GM21381 (cell line): ENCODE measurements around the gene ZNF655.
"Not testable (repeated sequence)": the region's sequence is repeated elsewhere in the genome, so short reads cannot be mapped to it uniquely, and the experiment has no call there.

Source experiments
- ATAC-seq: cut with Tn5 transposase; IDR thresholded peaks from one replicate; pipeline ENCODE4 v1.9.1; 2021; ENCODE audit warnings: mild to moderate bottlenecking, moderate library complexity; ENCODE audit not compliant: unreplicated experiment

ZNF655 gene

GRCh38 chr7:99559175-99559915 lies 903 bp downstream of the ZNF655 start:
- ATAC-seq, result no peak

- no peak for ATAC-seq
These were observed 2.6 kb downstream of the ZNF655 start for GRCh38 chr7:99560834-99561736.

GRCh38 chr7:99561737-99562051 lies 3.3 kb downstream of the ZNF655 start:
- ATAC-seq, result no peak

DNA sequence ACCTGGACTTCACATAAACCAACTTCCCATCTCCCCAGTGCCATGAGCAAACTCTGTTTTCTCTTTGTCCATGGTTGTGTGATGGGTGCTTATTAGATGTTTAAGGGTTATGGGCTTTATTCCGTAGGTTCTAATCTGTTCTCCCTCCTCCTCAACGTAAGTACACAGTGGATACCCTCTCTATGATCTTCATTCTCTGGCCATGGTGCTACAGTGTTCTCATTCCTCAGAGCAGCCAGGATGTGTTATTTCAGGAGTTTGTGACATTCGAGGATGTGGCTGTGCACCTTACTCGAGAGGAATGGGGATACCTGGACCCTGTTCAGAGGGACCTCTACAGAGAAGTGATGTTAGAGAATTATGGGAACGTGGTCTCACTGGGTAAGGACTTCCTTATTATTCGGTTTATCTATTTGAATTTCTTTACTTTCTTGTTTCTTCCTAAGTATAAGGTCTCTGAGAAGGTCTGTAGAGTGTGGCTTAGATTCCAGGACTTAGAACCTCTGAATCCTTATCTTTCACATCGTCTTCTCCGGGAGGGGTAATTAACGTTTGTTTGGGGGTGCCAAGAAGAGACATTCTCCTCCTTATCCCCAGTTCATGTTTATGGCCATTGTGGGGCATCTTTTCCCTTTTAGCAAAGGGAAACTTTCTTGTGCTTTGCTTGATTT lies 3.8 kb downstream of the ZNF655 start:
- ATAC-seq, result no peak

DNA sequence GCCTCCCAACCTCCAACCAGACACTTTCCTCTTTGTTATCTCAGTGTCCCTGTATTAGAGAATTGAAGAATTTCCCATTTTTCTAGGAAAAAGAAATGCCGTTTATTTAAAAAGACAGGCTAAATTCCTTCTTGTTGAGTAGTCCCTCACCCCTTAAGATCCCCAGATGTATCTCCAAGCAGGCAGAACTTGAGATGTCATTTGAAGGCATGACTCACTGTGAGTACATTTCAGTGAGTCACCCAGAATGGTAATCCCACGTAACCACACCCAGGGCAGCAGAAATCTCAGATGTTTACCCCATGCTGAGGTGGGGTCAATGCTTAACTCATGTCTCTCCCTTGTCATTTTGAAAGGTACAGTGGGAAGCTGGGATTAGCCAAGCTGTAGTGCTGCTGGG lies 4.4 kb downstream of the ZNF655 start:
- ATAC-seq, result no peak

- ATAC-seq, result no peak
These were observed 5.2 kb downstream of the ZNF655 start for GRCh38 chr7:99563650-99564049.

DNA sequence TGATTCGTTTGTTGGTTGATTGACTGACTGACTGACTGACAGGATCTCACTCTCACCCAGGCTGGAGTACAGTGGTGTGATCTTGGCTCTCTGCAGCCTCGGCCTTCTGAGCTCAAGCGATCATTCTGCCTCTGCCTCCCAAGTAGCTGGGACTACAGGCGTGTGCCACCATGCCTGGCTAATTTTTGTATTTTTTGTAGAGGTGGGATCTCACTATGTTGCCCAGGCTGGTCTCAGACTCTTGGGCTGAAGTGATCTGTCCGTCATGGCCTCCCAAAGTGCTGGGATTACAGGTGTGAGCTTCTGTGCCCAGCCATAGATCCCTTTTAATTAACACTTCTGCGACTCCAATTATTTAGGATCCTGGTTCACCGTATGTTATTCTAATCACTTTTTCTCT lies 10.3 kb downstream of the ZNF655 start:
- not testable (repeated sequence) for ATAC-seq

DNA sequence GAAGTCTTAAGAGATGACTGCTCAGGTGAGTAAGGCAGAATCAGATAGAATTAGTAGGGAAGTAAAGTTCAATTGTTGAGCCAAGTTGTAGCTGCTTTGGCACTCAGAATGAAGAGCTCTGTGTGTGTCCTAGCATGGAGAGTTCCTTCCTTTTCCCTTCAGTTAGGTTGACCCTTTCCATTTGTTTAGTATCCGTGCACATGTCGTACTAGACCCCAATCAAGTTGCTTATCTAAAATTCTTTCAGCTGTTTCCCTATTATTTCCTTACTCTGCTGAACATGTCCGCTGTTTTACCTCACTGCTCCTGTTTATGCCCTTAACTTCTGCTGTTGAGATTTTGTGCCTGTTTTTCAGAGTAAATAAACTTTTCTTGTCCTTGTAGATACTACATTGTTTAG lies 13.3 kb downstream of the ZNF655 start:
- no peak for ATAC-seq

- ATAC-seq, result no peak
These were observed 14.8 kb downstream of the ZNF655 start for GRCh38 chr7:99573257-99573656.

DNA sequence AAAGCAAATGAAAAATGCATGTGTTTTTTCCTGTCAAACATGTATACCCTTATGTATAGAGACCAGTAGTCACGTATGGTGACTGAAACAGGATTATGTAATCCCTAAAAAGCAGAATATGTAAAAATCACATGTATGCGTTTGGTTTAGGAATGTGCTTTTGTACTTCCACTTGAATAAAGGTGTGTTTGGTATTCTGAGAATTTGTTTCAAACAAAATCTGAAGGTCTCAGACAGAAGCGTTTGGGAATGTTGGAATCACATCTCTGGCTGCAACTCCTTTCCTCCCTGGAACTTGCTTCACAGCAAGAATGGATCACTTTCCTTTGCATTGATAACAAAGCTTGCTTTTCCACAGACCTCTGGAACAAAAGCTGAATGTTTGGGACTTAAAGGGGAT lies 17.8 kb downstream of the ZNF655 start:
- no peak for ATAC-seq

DNA sequence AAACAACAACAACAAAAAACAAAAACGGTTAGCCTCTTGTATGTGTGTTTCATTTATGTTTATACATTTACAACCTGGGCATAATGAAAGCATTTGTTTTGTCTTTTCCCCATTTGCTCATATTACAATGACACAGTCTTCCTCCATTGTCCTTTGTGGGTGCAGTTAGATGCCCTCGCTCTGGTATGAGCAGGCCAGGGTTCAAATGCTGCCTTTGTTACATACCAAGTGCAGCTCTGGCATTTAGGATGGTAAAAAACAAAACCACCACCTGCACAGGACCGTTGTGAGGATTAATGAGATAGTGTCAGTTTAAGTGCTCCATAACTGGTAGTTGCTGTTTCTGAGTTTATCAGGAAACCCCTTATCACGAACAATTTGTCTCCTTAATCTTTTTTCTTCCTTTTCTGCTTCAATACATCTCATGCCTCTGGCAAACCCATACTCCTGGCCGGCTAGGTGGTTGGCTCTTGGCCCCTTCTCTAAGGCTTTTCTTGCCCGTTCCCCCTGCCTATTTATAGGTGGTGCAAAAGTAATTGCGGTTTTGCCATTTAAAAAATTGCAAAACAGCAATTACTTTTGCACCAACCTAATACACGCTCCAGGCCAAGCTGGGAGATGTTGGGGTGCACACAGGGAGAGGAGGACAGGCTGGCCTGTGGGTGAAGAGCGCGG lies 21.0 kb downstream of the ZNF655 start:
- ATAC-seq, result no peak

DNA sequence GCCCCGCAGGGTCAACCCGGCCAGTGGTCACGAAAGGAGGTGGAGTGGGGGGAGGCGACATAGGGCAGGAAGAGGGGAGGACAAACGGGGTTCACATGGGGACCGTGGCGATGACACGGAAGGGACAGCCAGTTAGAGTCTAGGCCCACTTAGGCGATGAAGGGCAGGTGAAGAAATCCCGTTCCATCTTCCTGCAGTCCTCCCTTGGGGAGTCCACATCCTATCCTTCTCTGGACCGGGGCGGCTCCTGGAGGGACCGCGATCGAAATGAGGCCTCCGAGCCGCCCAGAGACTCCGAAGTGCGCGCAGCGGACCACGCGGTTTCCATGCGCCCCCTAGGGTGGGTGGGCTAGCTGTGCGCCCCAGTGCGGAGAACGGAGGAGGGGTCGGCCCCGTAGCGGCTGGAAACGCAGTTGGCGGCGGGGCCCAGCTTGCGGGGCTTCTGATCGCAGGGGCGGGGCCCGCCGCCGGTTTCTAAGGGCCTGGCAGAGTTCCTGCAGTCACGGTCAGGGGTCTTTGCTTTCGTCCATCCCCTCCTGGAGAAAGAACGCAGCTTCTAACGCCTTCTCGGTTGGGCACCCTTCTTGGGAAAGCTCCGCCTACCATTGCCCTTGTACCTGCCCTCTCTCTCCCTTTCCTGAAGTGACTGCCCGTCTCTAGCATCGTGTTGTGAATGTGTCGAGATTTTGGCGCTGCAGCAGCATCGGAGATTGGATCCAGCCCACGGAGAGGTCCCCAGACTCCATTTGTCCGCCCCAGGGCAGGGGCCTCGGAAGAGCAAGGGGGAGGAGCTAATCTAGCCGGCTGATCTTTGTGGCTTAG lies 21.7 kb downstream of the ZNF655 start:
- ATAC-seq, result no peak

GRCh38 chr7:99580778-99581332 lies 22.4 kb downstream of the ZNF655 start:
- not testable (repeated sequence) for ATAC-seq

- ATAC-seq, result no peak
These were observed 30.4 kb downstream of the ZNF655 start for GRCh38 chr7:99588868-99589267.

GRCh38 chr7:99594948-99595745 lies 36.7 kb downstream of the ZNF655 start:
- no peak for ATAC-seq

GRCh38 chr7:99596408-99596955 lies 38.0 kb downstream of the ZNF655 start:
- no peak for ATAC-seq

DNA sequence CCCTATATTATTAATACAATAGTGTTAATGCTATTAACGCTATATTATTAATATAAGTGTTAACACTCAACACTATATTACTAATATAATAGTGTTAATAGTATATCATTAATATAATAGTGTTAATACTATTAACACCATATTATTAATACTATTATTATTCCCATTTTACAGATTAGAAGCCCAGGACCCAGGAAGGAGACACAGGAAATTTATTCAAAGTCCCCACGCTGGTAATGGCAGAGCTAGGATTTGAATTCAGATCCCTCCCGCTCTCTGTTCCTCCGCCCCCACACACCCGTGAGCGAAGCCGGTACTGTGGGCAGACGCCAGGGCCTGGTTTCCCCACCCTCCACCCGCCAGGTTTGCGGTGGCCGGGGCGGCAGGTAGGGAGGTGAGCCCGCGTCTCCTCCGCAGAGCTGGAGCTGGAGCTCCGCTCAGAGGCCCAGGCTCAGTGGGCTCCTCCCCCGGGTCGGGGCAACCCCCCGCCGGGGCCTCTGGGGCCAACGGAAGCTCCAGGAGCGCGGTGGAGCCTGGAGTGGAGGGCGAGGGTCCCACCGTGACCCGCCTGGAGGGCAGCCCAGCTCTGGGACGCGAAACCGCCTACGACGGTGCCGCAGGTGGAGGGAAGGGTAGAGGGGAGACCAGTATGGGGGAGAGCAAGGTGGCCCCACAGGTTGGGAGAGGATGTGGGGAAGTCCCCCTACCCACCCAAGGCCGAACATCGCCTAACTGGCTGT lies 39.5 kb downstream of the ZNF655 start, which contains the start of gene TMEM225B:
TMEM225B (plus strand) TSS at position 506 of the 740 bp plus-strand sequence. CDS start 6,122 bp downstream, outside the sequence.
- no peak for ATAC-seq

DNA sequence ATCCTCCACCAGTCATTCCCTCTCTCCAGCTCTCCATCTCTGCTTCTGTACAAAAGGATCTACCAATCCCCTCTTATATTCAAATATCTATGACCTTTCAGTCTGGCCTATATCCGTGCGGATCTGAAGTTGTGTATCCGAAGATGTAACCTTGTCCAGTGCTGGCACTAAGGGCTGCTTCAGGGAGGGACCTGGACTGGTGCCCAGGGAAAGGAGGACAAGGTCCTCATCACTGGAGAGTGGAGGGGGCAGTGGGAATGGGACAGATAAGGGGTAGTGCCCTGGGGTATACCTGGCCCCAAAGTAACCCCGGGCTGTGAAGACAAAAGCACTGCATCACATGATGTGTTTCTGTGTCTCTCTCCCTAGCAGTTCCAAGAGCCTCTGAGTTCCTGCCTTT lies 41.4 kb downstream of the ZNF655 start:
- ATAC-seq, result no peak
